Fibroblast of upper back skin (primary cell): Measurements from ENCODE around the gene ZNF594.
"Not testable (repeated sequence)": the region's sequence is repeated elsewhere in the genome, so short reads cannot be mapped to it uniquely, and the experiment has no call there.

ENCODE experiments used
- DNase-seq: peaks from one replicate; pipeline ENCODE4 v3.0.0-alpha.2; 2013

Gene ZNF594

GRCh38 chr17:5191541-5192417 is at the start of gene ZNF594:
Gene ZNF594 (minus strand): TSS chr17:5191868. CDS start chr17:5184256, 7,612 bp downstream.
- DNase-seq, result peak; percentile 95

GRCh38 chr17:5239769-5240168 is 48.1 kb upstream of the ZNF594 start:
- not testable (repeated sequence) for DNase-seq

- DNase-seq, result no peak
Measured at GRCh38 chr17:5238333-5238732, 46.7 kb upstream of the ZNF594 start.

GRCh38 chr17:5237541-5238016 is 45.9 kb upstream of the ZNF594 start:
- peak; percentile 29 for DNase-seq

- DNase-seq, result no peak
Measured at GRCh38 chr17:5236938-5237540, 45.4 kb upstream of the ZNF594 start.

- no peak for DNase-seq
Measured at GRCh38 chr17:5234645-5235576, 43.2 kb upstream of the ZNF594 start, which contains the start of gene SCIMP. Gene SCIMP (minus strand): TSS chr17:5234860. CDS start chr17:5234755, 105 bp downstream.

- not testable (repeated sequence) for DNase-seq
Measured at GRCh38 chr17:5233492-5233891, 41.8 kb upstream of the ZNF594 start.

GRCh38 chr17:5226940-5227878 is 35.5 kb upstream of the ZNF594 start:
- no peak for DNase-seq

- no peak for DNase-seq
Measured at GRCh38 chr17:5225668-5226457, 34.2 kb upstream of the ZNF594 start.

- DNase-seq, result not testable (repeated sequence)
Measured at GRCh38 chr17:5221912-5222311, 30.2 kb upstream of the ZNF594 start.

GRCh38 chr17:5220074-5220473 is 28.4 kb upstream of the ZNF594 start:
- no peak for DNase-seq

GRCh38 chr17:5219536-5219935 is 27.9 kb upstream of the ZNF594 start:
- DNase-seq, result no peak

GRCh38 chr17:5217562-5217961 is 25.9 kb upstream of the ZNF594 start:
- DNase-seq, result not testable (repeated sequence)

GRCh38 chr17:5211458-5211857 is 19.8 kb upstream of the ZNF594 start:
- no peak for DNase-seq

GRCh38 chr17:5210614-5211252 is 19.1 kb upstream of the ZNF594 start:
- no peak for DNase-seq

GRCh38 chr17:5210091-5210490 is 18.4 kb upstream of the ZNF594 start:
- no peak for DNase-seq

- DNase-seq, result peak; percentile 19
Measured at GRCh38 chr17:5209396-5209795, 17.7 kb upstream of the ZNF594 start.

GRCh38 chr17:5203908-5204294 is 12.2 kb upstream of the ZNF594 start:
- DNase-seq, result peak; percentile 49

GRCh38 chr17:5203178-5203907 is 11.7 kb upstream of the ZNF594 start:
- DNase-seq, result peak; percentile 8

GRCh38 chr17:5201011-5201410 is 9.3 kb upstream of the ZNF594 start:
- DNase-seq, result no peak
